Left cardiac atrium (tissue), 4 donors: ENCODE results near the gene VAT1L. TPM values are rescaled to one million over a fixed set of nuclear protein-coding genes. Genes with fewer than 3 reads are reported as not detected.
A peak's percentile ranks its signal among the peaks of the same experiment; 100 is the strongest.
"Not testable (repeated sequence)": the region's sequence is repeated elsewhere in the genome, so short reads cannot be mapped to it uniquely, and the experiment has no call there.

Experiments used
- ATAC-seq, 2 donors: fragments of 200-7000 bp; cut with Tn5 transposase; one replicate each; pipeline ENCODE4 v1.9.1; 2020; ENCODE audit warnings: mild to moderate bottlenecking in 2 of 2, moderate library complexity in 2 of 2
- DNase-seq: peaks from one replicate; pipeline ENCODE4 v3.0.0-alpha.2; 2020
- intact Hi-C, 2 donors: fragments of 100-400 bp; cut with DNase I; formaldehyde crosslinking; loops; one replicate each; pipeline versions ENCODE4 v1.14.1 to v1.15.1; 2022 to 2023
- total RNA-seq, 2 donors: library from RNA; stranded (reverse); fragmentation: NEBNext Ultra II Directional; extraction: Animal tissue kit (Norgen Biotek cat#: 25700); gene quantifications; one replicate each; pipeline ENCODE4 v1.2.1, GENCODE V29; 2021
- donor health status: DM: no; HTN: yes; CAD: no.
- donor health status: DM: no; HTN: yes; CAD: no; lungs with severe emphysema.
- donor health status: DM: yes; HTN: yes; CAD: no.
- donor health status: Dilated cardiomyopathy.

The VAT1L gene
- total RNA-seq, 2 donors from 2014 or later, result 7.7 to 14.3 TPM

GRCh38 chr16:77929004-77929403 lies 140.6 kb downstream of the VAT1L start:
- intact Hi-C loops, result no loop called here
- ATAC-seq (no peak), DNase-seq (no peak)

DNA sequence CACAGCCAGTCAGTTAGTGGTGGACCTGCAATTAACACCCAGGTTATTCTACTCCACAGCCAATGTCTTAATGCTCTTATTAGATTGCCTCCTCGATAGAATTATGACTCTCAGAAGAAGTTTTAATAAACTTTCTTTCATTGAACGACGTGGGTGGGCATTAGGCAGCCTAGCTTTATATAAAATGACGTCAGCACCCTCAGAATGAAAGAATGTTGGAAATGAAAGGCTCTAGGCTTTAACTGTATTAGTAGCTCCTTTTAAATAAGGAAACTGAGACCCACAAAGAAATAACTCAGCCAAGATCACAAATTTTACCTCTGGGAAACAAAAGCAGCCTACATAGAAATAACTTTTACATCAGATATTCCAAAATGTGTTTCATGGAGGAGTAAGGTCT lies 142.7 kb downstream of the VAT1L start:
- ATAC-seq, result no peak
- DNase-seq, result no peak
- intact Hi-C loops, result no loop called here

DNA sequence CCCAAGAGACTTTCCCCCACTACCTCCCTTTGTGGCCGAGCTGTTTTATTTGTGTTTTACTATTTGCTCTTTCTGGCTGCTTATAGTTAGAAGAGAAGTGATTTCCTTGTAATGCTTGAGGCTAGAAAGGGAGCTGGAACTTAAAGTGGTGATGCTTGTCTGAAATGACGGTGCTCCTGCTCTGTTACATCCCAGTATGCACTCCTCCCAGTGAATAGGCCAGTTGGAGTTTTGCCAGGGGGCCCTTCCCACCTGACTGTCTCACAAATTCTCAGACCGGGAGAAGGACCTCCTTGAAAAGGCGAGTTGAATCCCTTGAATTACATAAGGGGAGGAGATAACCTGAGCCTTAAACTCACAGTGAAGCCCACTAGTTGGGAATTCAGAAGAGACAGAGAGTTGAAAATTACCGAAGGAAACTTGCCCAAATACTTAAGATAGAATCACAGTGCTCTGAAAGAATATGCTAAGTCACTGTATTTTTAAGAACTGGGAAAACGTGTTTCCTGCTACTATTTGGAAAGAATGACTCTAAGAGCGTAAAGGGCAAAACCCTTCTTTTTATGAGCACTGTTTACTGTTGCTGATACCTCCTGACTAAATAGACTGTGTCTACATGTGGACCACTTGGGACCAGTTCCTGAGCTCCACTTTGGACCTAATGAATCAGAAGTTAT lies 149.2 kb downstream of the VAT1L start:
- DNase-seq (peak; percentile 34), ATAC-seq (no peak)
- intact Hi-C loops, result no loop called here

GRCh38 chr16:77938913-77939312 lies 150.5 kb downstream of the VAT1L start:
- DNase-seq (no peak), ATAC-seq (no peak)
- intact Hi-C loops, result no loop called here

DNA sequence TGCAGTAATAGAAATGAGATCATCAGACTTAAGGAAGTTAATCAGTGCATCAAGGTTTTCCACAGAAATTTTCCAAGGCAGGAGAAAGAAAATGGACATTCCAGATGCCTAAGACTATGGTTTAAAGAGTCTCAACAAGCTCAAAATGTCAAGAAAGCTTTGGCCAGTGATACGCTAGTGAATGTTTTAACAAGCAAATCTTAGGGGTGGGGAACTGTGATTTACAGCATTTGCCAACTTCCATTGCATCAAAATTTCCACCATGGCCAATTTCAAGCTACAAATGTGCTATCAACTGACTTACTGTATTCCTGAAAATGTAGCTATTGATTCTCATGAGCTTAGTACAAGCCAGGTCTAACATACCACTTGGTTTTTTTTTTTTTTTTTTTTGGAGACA lies 151.6 kb downstream of the VAT1L start:
- ATAC-seq (no peak), DNase-seq (no peak)
- intact Hi-C loops, result no loop called here

- ATAC-seq (no peak), DNase-seq (no peak)
- intact Hi-C loops, result no loop called here
These were observed 155.4 kb downstream of the VAT1L start for GRCh38 chr16:77943801-77944200.

- intact Hi-C loops, result no loop called here
- DNase-seq (no peak), ATAC-seq (no peak)
These were observed 156.3 kb downstream of the VAT1L start for GRCh38 chr16:77944631-77945030.

DNA sequence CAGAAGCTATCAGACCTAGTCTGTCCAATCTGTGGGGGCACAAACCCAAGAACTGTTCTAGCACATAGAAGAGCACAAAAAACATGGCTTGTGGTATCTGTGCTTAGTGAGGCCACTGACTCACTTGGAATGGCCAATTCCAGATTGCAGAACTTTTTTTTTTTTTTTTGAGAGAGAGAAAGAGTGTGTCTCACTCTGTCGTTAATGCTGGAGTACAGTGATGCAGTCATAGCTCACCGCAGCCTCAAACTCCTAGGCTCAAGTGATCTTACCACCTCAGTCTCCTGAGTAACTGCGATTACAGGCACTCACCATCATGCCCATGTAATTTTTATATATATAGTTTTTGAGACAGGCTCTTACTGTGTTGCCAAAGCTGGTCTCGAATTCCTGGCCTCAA lies 156.8 kb downstream of the VAT1L start:
- ATAC-seq (peak in 1 of 2 donors; percentile 15), DNase-seq (no peak)
- intact Hi-C loops, result no loop called here

- DNase-seq, result no peak
- no peak for ATAC-seq
- intact Hi-C loops, result no loop called here
These were observed 158.5 kb downstream of the VAT1L start for GRCh38 chr16:77946823-77947222.

- ATAC-seq, intact Hi-C loops, DNase-seq: not testable (repeated sequence)
These were observed 159.2 kb downstream of the VAT1L start for GRCh38 chr16:77947590-77947989.

DNA sequence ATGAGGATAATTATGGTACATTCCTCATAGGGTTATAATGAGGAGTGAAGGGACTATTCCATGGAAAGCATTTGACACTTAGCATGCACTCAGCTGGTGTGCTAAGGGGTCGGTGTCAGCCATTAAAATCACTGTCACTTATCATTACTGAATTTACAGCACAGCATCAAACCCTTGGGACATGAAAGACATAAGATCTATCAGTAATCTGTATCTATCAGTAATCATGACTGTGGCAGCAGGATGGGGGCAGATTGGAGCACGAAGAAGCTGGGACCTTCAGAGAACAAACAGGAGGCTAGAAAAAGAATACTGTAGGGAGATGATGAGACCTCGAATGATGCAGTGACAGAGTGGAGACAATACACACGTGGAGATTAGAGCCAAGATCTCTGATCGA lies 160.5 kb downstream of the VAT1L start:
- intact Hi-C loops, result no loop called here
- DNase-seq (no peak), ATAC-seq (no peak)

- DNase-seq, result no peak
- peak; percentile 60 to 69 for ATAC-seq
These were observed 161.1 kb downstream of the VAT1L start for GRCh38 chr16:77949445-77949844.

DNA sequence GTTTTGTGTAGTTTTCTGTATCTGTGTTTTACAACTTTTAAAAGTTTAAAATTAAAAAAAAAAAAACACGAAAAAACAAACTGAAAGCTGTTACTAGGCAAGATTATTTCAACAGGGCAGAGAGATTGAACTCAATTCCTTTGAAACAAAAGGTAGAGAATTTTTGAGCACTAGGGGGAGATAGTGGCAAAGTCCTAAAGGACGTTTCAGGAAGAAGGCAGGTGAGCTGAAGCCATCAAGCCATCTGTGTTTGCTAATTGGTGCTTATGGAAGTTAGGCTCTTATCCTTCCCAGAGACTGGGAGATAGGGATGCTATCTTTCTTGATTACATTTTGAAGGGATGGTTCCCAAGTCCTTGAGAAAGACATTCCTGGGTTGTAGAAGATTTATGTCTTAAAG lies 163.4 kb downstream of the VAT1L start:
- intact Hi-C loops, result no loop called here
- ATAC-seq (no peak), DNase-seq (no peak)

More at GRCh38 chr16:77949445-77949844, 161.1 kb downstream of the VAT1L start:
- intact Hi-C loops, result no loop called here

DNA sequence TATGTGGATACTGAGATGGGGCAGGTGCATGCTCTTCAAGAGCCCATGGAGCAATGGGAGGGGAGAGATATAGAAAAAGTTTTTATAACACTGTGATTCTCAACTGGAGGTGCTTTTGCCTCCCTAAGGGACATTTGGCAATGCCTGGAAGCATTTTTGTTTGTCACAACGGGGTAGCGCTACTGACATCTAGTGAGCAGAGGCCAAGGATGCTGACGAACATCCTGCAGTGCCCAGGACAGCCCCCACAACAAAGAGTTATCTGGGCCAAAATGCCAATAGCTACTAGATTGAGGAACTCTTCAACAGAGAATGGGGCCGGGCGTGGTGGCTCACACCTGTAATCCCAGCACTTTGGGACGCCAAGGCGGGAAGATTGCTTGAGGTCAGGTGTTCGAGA lies 166.8 kb downstream of the VAT1L start:
- DNase-seq (no peak), ATAC-seq (peak in 1 of 2 donors; percentile 23)
- intact Hi-C loops, result no loop called here

GRCh38 chr16:77956231-77956630 lies 167.9 kb downstream of the VAT1L start:
- intact Hi-C loops, result no loop called here
- ATAC-seq, result no peak
- DNase-seq, result no peak

- ATAC-seq (no peak), DNase-seq (no peak)
- intact Hi-C loops, result no loop called here
These were observed 172.4 kb downstream of the VAT1L start for GRCh38 chr16:77960766-77961165.

GRCh38 chr16:77961814-77962213 lies 173.4 kb downstream of the VAT1L start:
- ATAC-seq (no peak), DNase-seq (no peak)
- intact Hi-C loops, result no loop called here

- DNase-seq, result no peak
- ATAC-seq, result no peak
- intact Hi-C loops, result no loop called here
These were observed 174.3 kb downstream of the VAT1L start for GRCh38 chr16:77962689-77963088.

GRCh38 chr16:77963185-77964044 lies 175.1 kb downstream of the VAT1L start:
- ATAC-seq (no peak), DNase-seq (no peak)
- intact Hi-C loops, result no loop called here

DNA sequence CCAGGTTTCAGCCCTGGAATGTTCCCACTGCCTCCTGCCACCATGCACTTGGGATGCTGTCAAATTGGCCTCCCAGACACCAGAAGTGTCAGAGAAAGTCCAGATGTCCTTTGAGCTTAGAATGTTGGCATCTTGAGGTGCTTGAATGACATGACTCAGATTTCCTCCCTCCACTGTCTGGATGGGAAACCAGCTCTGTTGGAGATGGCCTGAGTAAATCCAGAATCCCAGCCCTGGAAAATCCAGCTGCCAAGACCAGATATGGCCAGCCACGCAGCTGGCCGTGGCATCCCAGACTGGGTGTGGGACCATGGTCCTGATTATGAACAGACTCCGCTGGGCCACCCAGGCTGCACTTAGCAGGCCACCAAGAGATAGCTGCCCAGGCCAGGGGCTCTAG lies 177.0 kb downstream of the VAT1L start:
- intact Hi-C loops, result no loop called here
- peak; percentile 28 for DNase-seq
- peak; percentile 88 for ATAC-seq
